Glutamatergic neuron (in vitro differentiated cells): ENCODE results near the gene MEF2D. TPM values are rescaled to one million over a fixed set of nuclear protein-coding genes. Genes with fewer than 3 reads are reported as not detected.

Source experiments
- DNase-seq: peaks from one replicate; pipeline ENCODE4 v3.0.0; 2022
- H3K27ac Mint-ChIP-seq: one replicate; pipeline ENCODE4 v1.8.0; 2020; ENCODE audit warnings: mild to moderate bottlenecking, mixed read lengths, inconsistent platforms; ENCODE audit not compliant: unreplicated experiment
- H3K27me3 Mint-ChIP-seq: one replicate; pipeline ENCODE4 v1.8.0; 2020; ENCODE audit warnings: mild to moderate bottlenecking, moderate library complexity, mixed read lengths, inconsistent platforms; ENCODE audit not compliant: unreplicated experiment
- H3K36me3 Mint-ChIP-seq: one replicate; pipeline ENCODE4 v1.8.0; 2020; ENCODE audit warnings: mild to moderate bottlenecking, mixed read lengths, inconsistent platforms; ENCODE audit not compliant: unreplicated experiment
- H3K4me1 Mint-ChIP-seq: one replicate; pipeline ENCODE4 v1.8.0; 2020; ENCODE audit warnings: mild to moderate bottlenecking, low read depth, mixed read lengths, inconsistent platforms; ENCODE audit not compliant: unreplicated experiment
- H3K4me3 Mint-ChIP-seq: one replicate; pipeline ENCODE4 v1.8.0; 2020; ENCODE audit warnings: mild to moderate bottlenecking, mixed read lengths, inconsistent platforms; ENCODE audit not compliant: unreplicated experiment
- H3K9me3 Mint-ChIP-seq: one replicate; pipeline ENCODE4 v1.8.0; 2020; ENCODE audit warnings: mild to moderate bottlenecking, moderate library complexity, mixed read lengths, inconsistent platforms; ENCODE audit not compliant: unreplicated experiment
- total RNA-seq: library from RNA; stranded (reverse); fragmentation: NEBNext Ultra II Directional; extraction: Animal tissue kit (Norgen Biotek cat#: 25700); gene quantifications from one replicate; pipeline ENCODE4 v1.2.1, GENCODE V29; 2021; ENCODE audit not compliant: unreplicated experiment
- TF ChIP-seq, protein P1 (sequence below): fragments of 200-600 bp; sonication (generic); IDR thresholded peaks from one replicate; pipeline ENCODE4 v1.5.0; 2021; ENCODE audit not compliant: partially characterized antibody, unreplicated experiment

The MEF2D gene
- total RNA-seq, 1 donor from 2014 or later, result 50.0 TPM

DNA sequence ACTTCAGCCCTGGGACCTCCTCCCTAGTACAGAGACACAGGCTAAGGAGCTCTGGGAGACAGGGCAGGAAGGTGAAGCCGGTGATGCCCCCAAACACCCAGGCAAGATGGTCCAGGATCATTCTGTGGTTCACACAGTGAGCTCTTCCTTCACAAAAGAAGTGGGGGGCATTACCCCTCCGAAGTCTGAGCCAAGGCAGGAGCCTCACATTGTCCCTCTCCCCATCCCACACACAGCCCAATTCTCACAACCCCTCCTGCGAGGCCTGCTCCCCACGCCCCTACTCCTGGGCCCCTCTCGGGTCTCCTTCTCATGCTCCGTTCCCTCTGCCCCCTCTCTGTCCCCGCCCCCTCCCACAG lies 10.7 kb downstream of the MEF2D start:
- no peak for DNase-seq
- H3K9me3 Mint-ChIP-seq, result peaks cover 35% of the 10 kb centered on the region
- H3K27ac Mint-ChIP-seq, result peak overlapping the region; percentile 100
- peaks cover 70% of the 10 kb centered on the region for H3K4me1 Mint-ChIP-seq
- H3K36me3 Mint-ChIP-seq, result no peaks in the 10 kb centered on the region
- H3K27me3 Mint-ChIP-seq, result peaks cover 28% of the 10 kb centered on the region
- peak overlapping the region; percentile 83 for H3K4me3 Mint-ChIP-seq
- TF ChIP-seq, protein P1, sequence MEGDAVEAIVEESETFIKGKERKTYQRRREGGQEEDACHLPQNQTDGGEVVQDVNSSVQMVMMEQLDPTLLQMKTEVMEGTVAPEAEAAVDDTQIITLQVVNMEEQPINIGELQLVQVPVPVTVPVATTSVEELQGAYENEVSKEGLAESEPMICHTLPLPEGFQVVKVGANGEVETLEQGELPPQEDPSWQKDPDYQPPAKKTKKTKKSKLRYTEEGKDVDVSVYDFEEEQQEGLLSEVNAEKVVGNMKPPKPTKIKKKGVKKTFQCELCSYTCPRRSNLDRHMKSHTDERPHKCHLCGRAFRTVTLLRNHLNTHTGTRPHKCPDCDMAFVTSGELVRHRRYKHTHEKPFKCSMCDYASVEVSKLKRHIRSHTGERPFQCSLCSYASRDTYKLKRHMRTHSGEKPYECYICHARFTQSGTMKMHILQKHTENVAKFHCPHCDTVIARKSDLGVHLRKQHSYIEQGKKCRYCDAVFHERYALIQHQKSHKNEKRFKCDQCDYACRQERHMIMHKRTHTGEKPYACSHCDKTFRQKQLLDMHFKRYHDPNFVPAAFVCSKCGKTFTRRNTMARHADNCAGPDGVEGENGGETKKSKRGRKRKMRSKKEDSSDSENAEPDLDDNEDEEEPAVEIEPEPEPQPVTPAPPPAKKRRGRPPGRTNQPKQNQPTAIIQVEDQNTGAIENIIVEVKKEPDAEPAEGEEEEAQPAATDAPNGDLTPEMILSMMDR, result no peak

DNA sequence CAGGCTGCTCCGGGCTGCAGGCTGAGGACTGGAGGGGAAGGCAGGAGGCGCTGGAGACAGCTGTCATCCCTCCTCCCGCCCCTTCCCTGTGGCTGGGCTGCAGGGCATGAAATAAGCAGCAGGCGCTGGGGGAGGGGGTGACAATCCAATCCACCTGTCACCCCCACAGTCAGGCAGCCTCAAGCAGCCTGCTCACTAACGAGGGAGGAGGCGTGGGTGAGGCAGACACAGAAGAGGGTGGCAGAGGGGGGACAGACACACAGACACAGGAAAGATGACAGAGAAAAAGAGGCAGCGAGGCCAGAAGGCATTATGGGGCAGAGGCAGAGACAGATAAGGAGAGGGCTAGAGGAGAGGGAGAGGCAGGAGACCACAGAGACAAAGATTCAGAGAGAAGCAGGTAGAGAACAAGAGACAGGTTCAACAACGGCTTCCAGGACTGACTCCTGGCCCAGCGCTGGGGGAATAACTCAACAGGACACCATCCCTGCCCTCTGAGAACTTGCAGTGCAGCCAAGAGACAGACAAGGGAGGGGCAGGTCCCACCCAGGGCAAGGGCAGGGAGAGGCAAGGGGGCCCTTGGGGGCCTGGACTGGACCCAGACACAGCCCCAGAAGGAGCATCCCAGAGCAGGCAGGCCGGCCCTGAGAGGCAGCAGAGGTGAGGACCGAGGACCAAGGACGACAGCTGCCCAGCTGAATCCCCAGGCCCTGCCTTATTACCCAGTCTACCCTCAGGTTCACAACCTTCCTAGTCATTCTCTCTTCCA lies 11.2 kb downstream of the MEF2D start:
- peak overlapping the region; percentile 100 for H3K27ac Mint-ChIP-seq
- H3K4me1 Mint-ChIP-seq, result peaks cover 70% of the 10 kb centered on the region
- H3K4me3 Mint-ChIP-seq, result peak overlapping the region; percentile 90
- DNase-seq, result peak; percentile 92
- no peaks in the 10 kb centered on the region for H3K36me3 Mint-ChIP-seq
- H3K27me3 Mint-ChIP-seq, result peaks cover 28% of the 10 kb centered on the region
- TF ChIP-seq, protein P1, result no peak
- H3K9me3 Mint-ChIP-seq, result peaks cover 33% of the 10 kb centered on the region

DNA sequence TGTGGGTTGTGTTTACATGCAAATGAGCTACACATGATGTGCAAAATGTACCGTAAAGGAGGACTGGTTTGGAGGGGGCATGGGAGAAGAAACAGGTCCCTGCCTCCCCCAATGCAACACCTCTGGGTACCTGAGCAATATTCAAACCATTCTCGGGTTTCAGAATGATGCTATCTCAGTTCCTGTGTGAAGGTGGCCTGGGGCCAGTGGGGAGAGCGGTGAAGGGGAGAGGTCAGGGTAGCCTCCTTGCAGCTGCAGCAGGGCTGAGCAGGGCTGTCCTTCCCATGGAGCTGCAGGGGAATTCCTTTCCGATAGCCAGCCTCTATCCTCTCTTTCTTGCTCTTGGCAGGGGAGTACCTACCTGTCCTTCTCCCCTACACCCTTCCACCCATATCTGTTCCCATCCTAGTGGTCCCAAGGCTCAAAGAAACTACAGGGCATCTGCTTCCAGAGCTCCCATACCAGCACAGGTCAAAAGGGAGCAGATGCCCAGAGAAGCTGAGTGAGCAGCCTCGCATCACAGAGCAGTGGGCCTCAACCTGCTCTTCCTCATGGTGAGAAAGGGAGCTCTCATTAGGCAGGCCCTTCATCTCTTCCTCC lies 11.9 kb downstream of the MEF2D start:
- H3K9me3 Mint-ChIP-seq, result peaks cover 33% of the 10 kb centered on the region
- peaks cover 69% of the 10 kb centered on the region for H3K4me1 Mint-ChIP-seq
- H3K27ac Mint-ChIP-seq, result peak overlapping the region; percentile 100
- H3K36me3 Mint-ChIP-seq, result no peaks in the 10 kb centered on the region
- peak overlapping the region; percentile 90 for H3K4me3 Mint-ChIP-seq
- TF ChIP-seq, protein P1, result no peak
- peaks cover 28% of the 10 kb centered on the region for H3K27me3 Mint-ChIP-seq
- DNase-seq, result no peak

DNA sequence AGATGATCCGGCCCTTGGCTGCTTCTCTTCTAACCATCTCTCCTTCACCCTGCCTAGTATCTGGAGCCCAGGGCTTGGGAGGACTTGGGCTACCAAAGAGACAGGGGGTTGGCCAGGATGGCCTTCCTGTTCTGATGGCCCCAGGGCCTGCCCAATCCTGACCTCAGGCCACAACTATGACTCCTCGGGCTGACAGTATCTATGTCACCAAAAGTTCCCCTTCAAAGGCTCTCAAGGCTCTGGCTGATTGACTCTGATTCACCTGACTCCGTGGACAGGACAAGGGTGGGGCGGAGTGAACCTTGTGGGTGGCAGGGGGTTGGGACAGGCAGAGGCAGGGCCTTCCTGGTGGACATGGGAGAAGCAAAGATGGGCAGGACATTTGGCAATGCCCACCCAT lies 12.7 kb downstream of the MEF2D start:
- Mint-ChIP-seq H3K4me3 (peak overlapping the region; percentile 90), H3K9me3 (peaks cover 30% of the 10 kb centered on the region), H3K27ac (peak overlapping the region; percentile 100), H3K4me1 (peaks cover 64% of the 10 kb centered on the region), H3K27me3 (peaks cover 28% of the 10 kb centered on the region), H3K36me3 (no peaks in the 10 kb centered on the region)
- TF ChIP-seq, protein P1, result no peak
- no peak for DNase-seq
